Measurements from ENCODE around the gene TBCD. TPM values are rescaled to one million over a fixed set of nuclear protein-coding genes. Genes with fewer than 3 reads are reported as not detected.

TBCD gene
- total RNA-seq, 1 experiment from 2014 or later: 29.6 TPM

DNA sequence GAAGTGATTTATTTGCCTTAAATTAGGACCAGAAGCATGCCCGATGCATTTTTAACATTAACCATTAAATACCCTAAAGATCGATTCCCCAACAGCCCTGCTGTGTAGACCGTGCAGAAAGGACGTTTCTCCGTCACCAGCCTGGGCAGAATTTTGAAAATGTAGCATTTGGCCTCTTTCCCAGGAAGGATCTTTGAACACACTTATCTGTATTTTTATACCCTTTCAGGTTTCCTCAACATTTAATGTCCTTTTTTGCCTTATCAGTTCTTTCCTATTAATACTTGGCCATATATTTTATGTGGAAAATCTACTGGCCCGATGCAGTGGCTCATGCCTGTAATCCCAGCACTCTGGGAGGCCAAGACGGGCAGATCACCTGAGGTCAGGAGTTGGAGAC, 142.5 kb downstream of the TBCD start:
- ATAC-seq: no peak
- CTCF ChIA-PET: no interaction called here

GRCh38 chr17:82895087-82895486, 143.2 kb downstream of the TBCD start:
- no peak overlapping the region for H3K4me3 ChIP-seq (ENCODE audit: low read length)
- H3K79me2 ChIP-seq (ENCODE audit: low read length): no peaks in the 10 kb centered on the region
- DNase-seq (no peak), ATAC-seq (no peak)
- H4K20me1 ChIP-seq (ENCODE audit: low read length): no peaks in the 10 kb centered on the region
- H3K4me1 ChIP-seq (ENCODE audit: insufficient read depth, low read length): peaks cover 9% of the 10 kb centered on the region
- ChIA-PET CTCF (no interaction called here), POLR2A (ENCODE audit: unreplicated experiment) (no interaction called here)
- intact Hi-C loops (cut with micrococcal nuclease): no loop called here
- no peaks in the 10 kb centered on the region for H3K9me3 ChIP-seq (ENCODE audit: low read length)
- no peaks in the 10 kb centered on the region for H3F3A ChIP-seq (ENCODE audit: low read length, unreplicated experiment)
- no peak overlapping the region for H3K27ac ChIP-seq (ENCODE audit: low read length)
- TF ChIP-seq CTCF (conservative IDR thresholded peaks at IDR 0.05; ENCODE audit: low read depth, low read length): no peak
- TF ChIP-seq EZH2phosphoT487 (IDR thresholded peaks at IDR 0.05; ENCODE audit: borderline replicate concordance, low read length): no peak
- TF ChIP-seq EZH2 (IDR thresholded peaks at IDR 0.05; ENCODE audit: low read length, unreplicated experiment): no peak
- no peak overlapping the region for H2AFZ ChIP-seq (ENCODE audit: low read length)
- H3K9ac ChIP-seq (ENCODE audit: low read length): no peak overlapping the region
- BruUV-seq (replicated peaks): no TSS peak
- H3K9me2 ChIP-seq (replicated peaks; ENCODE audit: low read length): no peaks in the 10 kb centered on the region
- H3K27me3 ChIP-seq (ENCODE audit: low read length): no peaks in the 10 kb centered on the region
- no peak overlapping the region for H3K4me2 ChIP-seq (ENCODE audit: low read length)
- no peaks in the 10 kb centered on the region for H3K36me3 ChIP-seq (ENCODE audit: low read depth, low read length)

More for the DNA sequence above, 142.5 kb downstream of the TBCD start:
- Histone ChIP-seq H3K36me3 (ENCODE audit: low read depth, low read length) (no peaks in the 10 kb centered on the region), H2AFZ (ENCODE audit: low read length) (no peak overlapping the region), H3K9me2 (replicated peaks; ENCODE audit: low read length) (no peaks in the 10 kb centered on the region), H3K4me3 (ENCODE audit: low read length) (no peak overlapping the region), H3F3A (ENCODE audit: low read length, unreplicated experiment) (no peaks in the 10 kb centered on the region), H3K27me3 (ENCODE audit: low read length) (no peaks in the 10 kb centered on the region), H3K4me1 (ENCODE audit: insufficient read depth, low read length) (peaks cover 14% of the 10 kb centered on the region), H3K9ac (ENCODE audit: low read length) (no peak overlapping the region), H3K79me2 (ENCODE audit: low read length) (no peaks in the 10 kb centered on the region), H3K4me2 (ENCODE audit: low read length) (no peak overlapping the region), H3K27ac (ENCODE audit: low read length) (no peak overlapping the region), H4K20me1 (ENCODE audit: low read length) (no peaks in the 10 kb centered on the region), H3K9me3 (ENCODE audit: low read length) (no peaks in the 10 kb centered on the region)
- DNase-seq: no peak
- TF ChIP-seq EZH2 (IDR thresholded peaks at IDR 0.05; ENCODE audit: low read length, unreplicated experiment) (no peak), CTCF (conservative IDR thresholded peaks at IDR 0.05; ENCODE audit: low read depth, low read length) (no peak), EZH2phosphoT487 (IDR thresholded peaks at IDR 0.05; ENCODE audit: borderline replicate concordance, low read length) (no peak)
- POLR2A ChIA-PET (ENCODE audit: unreplicated experiment): no interaction called here
- intact Hi-C loops (cut with micrococcal nuclease): no loop called here
- BruUV-seq (replicated peaks): no TSS peak

DNA sequence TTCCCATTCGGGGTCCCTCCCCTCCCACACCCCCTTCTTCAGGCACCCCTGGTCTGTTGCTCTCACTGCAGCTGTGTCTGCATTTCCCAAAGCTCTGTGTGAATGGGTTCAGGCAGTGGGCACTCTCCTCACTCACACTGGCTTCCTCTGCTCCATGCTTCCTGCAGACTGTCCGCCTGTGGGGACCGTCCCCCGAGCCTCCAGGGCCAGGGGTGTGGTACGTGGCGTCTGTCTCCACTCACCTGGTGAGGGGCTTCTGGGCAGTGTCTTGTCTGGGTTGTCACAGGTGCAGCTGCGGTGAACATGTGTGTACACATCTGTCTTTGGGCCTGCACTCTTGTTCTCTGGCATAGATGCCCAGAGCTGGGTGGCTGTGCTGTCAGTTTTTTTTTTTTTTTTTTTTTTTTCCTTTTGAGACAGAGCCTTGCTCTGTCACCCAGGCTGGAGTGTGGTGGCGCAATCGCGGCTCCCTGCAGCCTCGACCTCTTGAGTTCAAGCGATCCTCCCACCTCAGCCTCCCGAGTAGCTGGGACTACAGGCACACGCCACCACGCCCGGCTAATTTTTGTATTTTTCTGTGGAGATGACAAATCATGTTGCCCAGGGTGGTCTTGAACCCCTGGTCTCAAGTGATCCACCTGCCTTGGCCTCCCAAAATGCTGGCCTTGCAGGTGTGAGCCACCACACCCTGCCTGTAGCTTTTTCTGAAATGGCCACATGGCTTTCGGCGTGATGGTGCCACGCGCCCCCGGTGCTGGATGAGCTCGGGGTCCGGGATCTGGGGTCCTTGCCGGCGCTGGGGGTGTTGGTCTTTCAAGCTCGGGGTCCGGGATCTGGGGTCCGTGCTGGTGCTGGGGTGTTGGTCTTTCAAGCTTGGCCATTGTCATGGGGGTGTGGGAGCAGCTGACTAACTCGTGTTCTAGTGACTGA, 144.5 kb downstream of the TBCD start:
- Histone ChIP-seq H4K20me1 (ENCODE audit: low read length) (no peaks in the 10 kb centered on the region), H3K4me2 (ENCODE audit: low read length) (no peak overlapping the region), H3K9me2 (replicated peaks; ENCODE audit: low read length) (no peaks in the 10 kb centered on the region), H3K4me1 (ENCODE audit: insufficient read depth, low read length) (no peaks in the 10 kb centered on the region), H3F3A (ENCODE audit: low read length, unreplicated experiment) (no peaks in the 10 kb centered on the region), H2AFZ (ENCODE audit: low read length) (no peak overlapping the region), H3K4me3 (ENCODE audit: low read length) (no peak overlapping the region), H3K9ac (ENCODE audit: low read length) (no peak overlapping the region), H3K79me2 (ENCODE audit: low read length) (no peaks in the 10 kb centered on the region), H3K27ac (ENCODE audit: low read length) (no peak overlapping the region), H3K36me3 (ENCODE audit: low read depth, low read length) (peaks cover 3% of the 10 kb centered on the region; the same call in 1 of the 2 replicates), H3K27me3 (ENCODE audit: low read length) (no peaks in the 10 kb centered on the region), H3K9me3 (ENCODE audit: low read length) (no peaks in the 10 kb centered on the region)
- no peak for TF ChIP-seq CTCF (conservative IDR thresholded peaks at IDR 0.05; ENCODE audit: low read depth, low read length)
- TF ChIP-seq EZH2 (IDR thresholded peaks at IDR 0.05; ENCODE audit: low read length, unreplicated experiment): no peak
- ChIA-PET POLR2A (ENCODE audit: unreplicated experiment) (no interaction called here), CTCF (no interaction called here)
- intact Hi-C loops (cut with micrococcal nuclease): no loop called here
- ATAC-seq (no peak), DNase-seq (no peak)
- BruUV-seq (replicated peaks): no TSS peak
